WTC11 (cell line): ENCODE results near the gene ZEB1. TPM values are rescaled to one million over a fixed set of nuclear protein-coding genes. Genes with fewer than 3 reads are reported as not detected.

Experiments used
- ARID4B ChIP-seq: sonication (generic); formaldehyde crosslinking; IDR thresholded peaks from 2 replicates; pipeline ENCODE4 v1.8.0; 2023; ENCODE audit warnings: missing genetic modification reagents, mild to moderate bottlenecking, borderline replicate concordance
- ATF6 ChIP-seq: sonication (generic); formaldehyde crosslinking; IDR thresholded peaks from 2 replicates; pipeline ENCODE4 v1.8.1; 2023; ENCODE audit warnings: mild to moderate bottlenecking, missing genetic modification reagents
- CREB1 ChIP-seq: sonication (generic); formaldehyde crosslinking; IDR thresholded peaks from 2 replicates; pipeline ENCODE4 v1.8.0; 2023; ENCODE audit warnings: mild to moderate bottlenecking, missing genetic modification reagents
- ESRRA ChIP-seq: sonication (generic); formaldehyde crosslinking; IDR thresholded peaks from 2 replicates; pipeline ENCODE4 v1.8.1; 2022; ENCODE audit warnings: mild to moderate bottlenecking, missing genetic modification reagents, borderline replicate concordance
- FOXP1 ChIP-seq: sonication (generic); formaldehyde crosslinking; IDR thresholded peaks from 2 replicates; pipeline ENCODE4 v1.8.0; 2022; ENCODE audit warnings: missing genetic modification reagents, mild to moderate bottlenecking, moderate library complexity, borderline replicate concordance
- PRRX2 ChIP-seq: fragments of 250-450 bp; sonication (Bioruptor Pico); IDR thresholded peaks from 2 replicates; pipeline ENCODE4 v1.8.0; 2021; ENCODE audit warnings: mild to moderate bottlenecking
- RELA ChIP-seq: sonication (generic); formaldehyde crosslinking; IDR thresholded peaks from 2 replicates; pipeline ENCODE4 v1.8.1; 2022; ENCODE audit warnings: missing genetic modification reagents, mild to moderate bottlenecking, borderline replicate concordance
- SOX15 ChIP-seq: fragments of 250-450 bp; sonication (Bioruptor Pico); IDR thresholded peaks from 2 replicates; pipeline ENCODE4 v1.9.0; 2021; ENCODE audit warnings: mild to moderate bottlenecking
- SP1 ChIP-seq: sonication (generic); formaldehyde crosslinking; conservative IDR thresholded peaks from 2 replicates; pipeline ENCODE4 v1.8.1; 2022; ENCODE audit warnings: missing genetic modification reagents
- TEAD4 ChIP-seq: sonication (generic); formaldehyde crosslinking; IDR thresholded peaks from 2 replicates; pipeline ENCODE4 v1.8.0; 2022; ENCODE audit warnings: mild to moderate bottlenecking, missing genetic modification reagents
- ZBTB43 ChIP-seq: sonication (generic); formaldehyde crosslinking; IDR thresholded peaks from 2 replicates; pipeline ENCODE4 v1.8.1; 2023; ENCODE audit warnings: mild to moderate bottlenecking, missing genetic modification reagents
- ZNF232 ChIP-seq: sonication (generic); formaldehyde crosslinking; IDR thresholded peaks from 2 replicates; pipeline ENCODE4 v1.8.0; 2022; ENCODE audit warnings: mild to moderate bottlenecking, missing genetic modification reagents
- total RNA-seq: library from RNA; stranded (reverse); gene quantifications from 3 replicates; pipeline ENCODE4 v1.2.3, GENCODE V29; 2021
- TF ChIP-seq, protein P1 (sequence below): sonication (generic); formaldehyde crosslinking; conservative IDR thresholded peaks from 2 replicates; pipeline ENCODE4 v1.8.1; 2022; ENCODE audit warnings: mild to moderate bottlenecking, missing genetic modification reagents
- TF ChIP-seq, protein P2 (sequence below): fragments of 250-450 bp; sonication (Bioruptor Pico); IDR thresholded peaks from 2 replicates; pipeline ENCODE4 v1.9.0; 2021; ENCODE audit warnings: mild to moderate bottlenecking, borderline replicate concordance

The ZEB1 gene
- total RNA-seq, 1 experiment from 2014 or later = 0.39 TPM

DNA sequence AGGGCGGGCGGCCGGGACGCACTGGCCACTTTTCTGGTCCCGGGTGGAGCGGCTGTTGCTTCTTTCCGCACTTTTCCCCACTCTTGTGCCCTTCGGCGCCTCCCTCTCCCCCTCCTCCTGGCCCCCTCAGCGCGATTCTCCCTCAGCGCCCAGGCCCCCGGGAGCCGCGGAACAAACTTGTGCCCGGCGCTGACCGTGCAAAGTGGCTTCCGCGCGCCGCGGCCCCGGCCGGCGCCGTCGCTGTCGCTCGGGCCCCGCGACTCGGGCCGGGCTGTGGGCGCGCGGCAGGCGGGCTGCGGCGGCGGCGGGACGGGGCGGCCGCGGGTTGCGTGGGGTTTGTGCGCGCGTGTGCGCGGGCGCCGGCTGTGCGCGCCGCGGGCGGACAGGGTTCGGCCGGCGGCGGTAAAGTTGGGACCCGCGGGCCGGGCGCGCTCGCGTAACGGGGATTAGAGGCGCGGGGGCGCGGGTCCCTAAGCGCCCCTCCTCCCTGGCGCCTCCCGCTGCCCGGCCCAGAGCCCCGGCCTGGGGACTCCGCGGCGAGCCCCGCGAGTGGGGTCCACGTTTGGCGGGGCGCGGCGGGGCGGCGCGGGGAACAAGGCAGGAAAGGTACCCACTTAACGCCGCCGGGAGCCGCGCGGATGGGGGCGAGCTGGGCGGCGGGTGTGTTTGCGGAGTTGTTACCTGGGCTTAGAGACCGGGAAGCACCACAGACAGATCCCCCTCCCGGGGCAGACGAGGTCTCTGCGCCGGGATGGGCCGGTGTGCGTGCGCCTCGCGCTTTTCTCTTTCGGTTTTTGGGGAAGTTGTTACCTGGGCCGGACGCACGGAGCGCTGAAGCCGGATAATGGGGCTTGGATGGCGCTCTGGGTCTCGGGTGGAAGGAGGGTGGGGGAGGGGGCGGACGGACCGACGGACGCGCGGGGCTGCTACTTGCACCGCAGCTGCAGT is 860 bp downstream of the ZEB1 start (continued):
- TF ChIP-seq ARID4B (CRISPR knock-in tag) (no peak), ZNF232 (no peak), ZBTB43 (no peak), SOX15 (CRISPR knock-in tag) (no peak), PRRX2 (CRISPR knock-in tag) (no peak), FOXP1 (CRISPR knock-in tag) (no peak), ESRRA (CRISPR knock-in tag) (no peak), RELA (no peak), TEAD4 (no peak), ATF6 (no peak), CREB1 (CRISPR knock-in tag) (no peak), SP1 (no peak)
- TF ChIP-seq, protein P1, sequence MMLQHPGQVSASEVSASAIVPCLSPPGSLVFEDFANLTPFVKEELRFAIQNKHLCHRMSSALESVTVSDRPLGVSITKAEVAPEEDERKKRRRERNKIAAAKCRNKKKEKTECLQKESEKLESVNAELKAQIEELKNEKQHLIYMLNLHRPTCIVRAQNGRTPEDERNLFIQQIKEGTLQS (CRISPR knock-in tag) = no peak
- TF ChIP-seq, protein P2, sequence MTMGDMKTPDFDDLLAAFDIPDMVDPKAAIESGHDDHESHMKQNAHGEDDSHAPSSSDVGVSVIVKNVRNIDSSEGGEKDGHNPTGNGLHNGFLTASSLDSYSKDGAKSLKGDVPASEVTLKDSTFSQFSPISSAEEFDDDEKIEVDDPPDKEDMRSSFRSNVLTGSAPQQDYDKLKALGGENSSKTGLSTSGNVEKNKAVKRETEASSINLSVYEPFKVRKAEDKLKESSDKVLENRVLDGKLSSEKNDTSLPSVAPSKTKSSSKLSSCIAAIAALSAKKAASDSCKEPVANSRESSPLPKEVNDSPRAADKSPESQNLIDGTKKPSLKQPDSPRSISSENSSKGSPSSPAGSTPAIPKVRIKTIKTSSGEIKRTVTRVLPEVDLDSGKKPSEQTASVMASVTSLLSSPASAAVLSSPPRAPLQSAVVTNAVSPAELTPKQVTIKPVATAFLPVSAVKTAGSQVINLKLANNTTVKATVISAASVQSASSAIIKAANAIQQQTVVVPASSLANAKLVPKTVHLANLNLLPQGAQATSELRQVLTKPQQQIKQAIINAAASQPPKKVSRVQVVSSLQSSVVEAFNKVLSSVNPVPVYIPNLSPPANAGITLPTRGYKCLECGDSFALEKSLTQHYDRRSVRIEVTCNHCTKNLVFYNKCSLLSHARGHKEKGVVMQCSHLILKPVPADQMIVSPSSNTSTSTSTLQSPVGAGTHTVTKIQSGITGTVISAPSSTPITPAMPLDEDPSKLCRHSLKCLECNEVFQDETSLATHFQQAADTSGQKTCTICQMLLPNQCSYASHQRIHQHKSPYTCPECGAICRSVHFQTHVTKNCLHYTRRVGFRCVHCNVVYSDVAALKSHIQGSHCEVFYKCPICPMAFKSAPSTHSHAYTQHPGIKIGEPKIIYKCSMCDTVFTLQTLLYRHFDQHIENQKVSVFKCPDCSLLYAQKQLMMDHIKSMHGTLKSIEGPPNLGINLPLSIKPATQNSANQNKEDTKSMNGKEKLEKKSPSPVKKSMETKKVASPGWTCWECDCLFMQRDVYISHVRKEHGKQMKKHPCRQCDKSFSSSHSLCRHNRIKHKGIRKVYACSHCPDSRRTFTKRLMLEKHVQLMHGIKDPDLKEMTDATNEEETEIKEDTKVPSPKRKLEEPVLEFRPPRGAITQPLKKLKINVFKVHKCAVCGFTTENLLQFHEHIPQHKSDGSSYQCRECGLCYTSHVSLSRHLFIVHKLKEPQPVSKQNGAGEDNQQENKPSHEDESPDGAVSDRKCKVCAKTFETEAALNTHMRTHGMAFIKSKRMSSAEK = no peak
